GM18870 (cell line): ENCODE measurements around the gene MEDAG.

Experiments used
- ATAC-seq: cut with Tn5 transposase; IDR thresholded peaks from one replicate; pipeline ENCODE4 v1.9.1; 2021; ENCODE audit warnings: moderate library complexity; ENCODE audit not compliant: unreplicated experiment

MEDAG gene

GRCh38 chr13:30936971-30937370 is 30.9 kb downstream of the MEDAG start:
- ATAC-seq, result no peak

DNA sequence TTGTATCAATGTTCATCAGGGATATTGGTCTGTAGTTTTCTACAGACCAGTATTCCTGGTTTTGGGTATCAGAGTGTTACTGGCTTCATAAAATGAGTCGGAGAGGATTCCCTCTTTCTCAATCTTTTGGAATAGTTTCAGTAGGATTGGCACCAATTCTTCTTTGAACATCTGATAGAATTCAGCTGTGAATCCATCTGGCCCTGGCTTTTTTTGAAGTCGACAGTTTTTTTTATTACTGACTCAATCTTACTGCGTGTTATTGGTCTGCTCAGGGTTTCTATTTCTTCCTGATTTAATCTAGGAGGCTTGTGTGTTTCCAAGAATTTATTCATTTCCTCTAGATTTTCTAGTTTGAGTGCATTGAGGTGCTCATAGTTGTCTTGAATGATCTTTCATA is 37.8 kb downstream of the MEDAG start:
- ATAC-seq, result no peak

DNA sequence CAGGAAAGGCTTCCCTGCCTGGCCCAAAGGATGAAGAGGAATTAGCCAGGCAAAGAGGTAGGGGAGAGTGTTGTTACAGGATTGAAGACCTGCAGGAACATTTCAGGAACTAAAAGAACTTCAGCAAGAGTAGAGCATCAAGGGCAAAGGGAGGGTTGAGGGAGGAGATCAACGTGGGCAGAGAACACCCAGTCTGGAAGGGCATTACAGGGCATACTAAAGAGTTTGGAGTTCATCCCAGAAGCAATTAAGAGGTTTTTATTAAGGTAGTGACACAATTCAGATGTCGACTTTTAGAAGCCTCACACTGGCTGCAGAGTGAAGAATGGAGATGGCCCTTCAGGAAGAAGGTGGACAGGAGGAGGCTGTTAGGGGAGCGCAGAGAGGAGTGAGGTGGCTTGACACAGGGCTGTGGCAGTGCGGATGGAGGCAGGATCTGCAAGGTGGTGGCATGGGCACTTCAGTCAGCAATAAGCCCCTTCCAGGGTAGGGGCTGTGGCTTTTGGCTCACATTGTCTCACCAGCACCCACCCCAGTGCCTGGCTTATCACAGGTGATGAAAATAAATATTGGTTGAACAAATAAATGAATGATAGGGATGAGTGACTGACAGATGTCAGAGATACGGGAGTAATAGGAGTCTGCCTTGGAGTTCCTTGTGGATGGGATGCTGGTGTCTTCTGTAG is 51.3 kb downstream of the MEDAG start:
- no peak for ATAC-seq

- no peak for ATAC-seq
Observed at GRCh38 chr13:30959678-30960077, 53.6 kb downstream of the MEDAG start.

DNA sequence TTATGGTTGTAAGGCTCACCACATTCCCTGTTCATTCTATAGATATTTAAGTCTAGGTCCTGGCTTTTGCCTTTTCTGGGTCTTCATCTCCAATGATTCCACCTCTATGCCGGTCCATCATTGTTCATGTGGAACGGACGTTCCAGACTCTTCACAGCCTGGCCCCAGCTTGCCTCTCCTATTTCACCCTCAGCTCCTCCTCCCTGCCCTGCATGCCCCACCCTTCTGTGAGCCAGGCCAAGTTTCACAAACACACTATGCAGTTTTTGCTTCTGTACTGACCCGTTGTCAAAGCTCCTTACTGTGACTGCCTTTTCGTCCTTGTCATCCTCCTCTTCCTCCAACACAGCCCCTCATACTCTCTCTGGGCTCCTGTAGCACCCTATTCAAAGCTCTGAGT is 57.7 kb downstream of the MEDAG start:
- ATAC-seq, result no peak

DNA sequence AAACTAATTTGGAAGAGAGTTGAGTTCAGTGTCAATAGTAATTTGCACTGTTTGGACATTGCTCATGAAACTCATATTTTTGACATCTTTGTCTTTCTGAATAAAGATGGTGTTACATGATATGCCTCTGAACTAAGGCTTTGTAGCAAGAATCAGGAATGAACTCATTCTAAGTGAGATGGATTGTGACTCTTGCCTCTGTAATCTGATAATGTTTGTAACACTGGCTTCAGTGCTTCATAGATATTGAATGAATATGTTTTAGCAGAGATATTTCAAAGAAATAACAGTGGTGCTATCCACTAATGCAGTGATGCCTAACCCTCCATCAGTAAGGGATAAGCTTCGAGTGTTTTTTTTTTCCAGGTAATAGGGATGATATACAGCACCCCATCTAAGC is 59.3 kb downstream of the MEDAG start:
- ATAC-seq, result no peak

- ATAC-seq, result no peak
Observed at GRCh38 chr13:30966101-30966500, 60.0 kb downstream of the MEDAG start.

DNA sequence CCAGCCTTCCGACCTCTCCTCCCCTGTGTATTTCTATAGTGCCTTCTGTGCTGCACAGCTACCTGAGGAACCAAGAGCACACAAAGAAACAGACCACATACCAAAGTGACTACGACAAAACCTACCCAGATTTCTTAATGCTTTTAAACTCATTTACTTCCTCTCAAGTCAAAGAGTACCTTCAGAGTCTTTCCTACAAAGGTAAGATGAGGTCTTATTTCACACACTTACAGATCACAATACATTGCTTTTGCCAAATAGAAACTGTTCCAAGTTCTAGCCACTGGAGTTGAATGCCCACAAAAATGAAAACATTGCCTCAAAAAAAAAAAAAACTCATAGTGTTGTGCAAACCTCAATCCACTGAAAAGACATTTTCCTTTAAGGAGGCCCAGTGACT is 62.8 kb downstream of the MEDAG start:
- no peak for ATAC-seq

DNA sequence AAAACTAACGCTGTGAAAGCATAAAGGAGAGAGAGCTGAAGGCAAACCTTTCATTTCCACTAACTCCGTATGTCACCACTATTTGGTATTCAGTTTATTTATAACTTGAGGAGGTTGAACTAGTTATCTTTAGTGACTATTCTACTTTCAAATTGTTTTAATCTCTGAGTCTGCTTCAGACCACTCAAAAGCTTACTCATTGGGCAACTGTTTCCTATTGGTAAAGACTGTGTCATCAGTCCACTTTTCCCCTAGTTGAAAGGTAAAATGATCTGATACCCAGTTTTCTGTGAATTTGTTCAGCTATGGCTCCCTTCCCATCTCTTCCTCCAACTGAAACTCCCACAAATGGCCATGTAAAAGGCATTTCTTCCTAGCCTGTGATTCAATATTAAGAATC is 65.5 kb downstream of the MEDAG start:
- ATAC-seq, result no peak

- no peak for ATAC-seq
Observed at GRCh38 chr13:30972888-30973377, 66.9 kb downstream of the MEDAG start.

DNA sequence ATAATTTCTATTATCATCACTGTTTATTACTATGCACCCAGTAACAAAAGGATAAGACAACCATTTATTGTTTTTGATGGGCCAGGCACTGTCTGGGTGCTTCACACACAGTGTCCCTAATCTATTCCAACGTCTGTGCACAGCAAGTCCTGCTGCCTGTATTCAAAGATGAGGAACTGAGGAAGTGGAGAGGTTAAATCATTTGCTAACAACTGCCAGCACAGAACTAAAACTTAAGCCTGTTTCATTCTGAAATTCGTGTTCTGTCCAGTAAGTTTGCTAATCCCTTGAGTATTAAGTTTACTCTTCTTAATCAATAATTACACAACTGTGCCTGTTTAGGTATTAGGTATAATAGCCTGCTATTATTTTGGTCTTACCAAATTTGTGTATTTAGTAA is 68.3 kb downstream of the MEDAG start:
- ATAC-seq, result peak; percentile 53
